Osteoblast (primary cell): ENCODE measurements around the gene TP73. TPM values are rescaled to one million over a fixed set of nuclear protein-coding genes. Genes with fewer than 3 reads are reported as not detected.
A peak's percentile ranks its signal among the peaks of the same experiment; 100 is the strongest.

Source experiments
- DNase-seq: peaks from one replicate; pipeline ENCODE4 v3.0.0; 2011; ENCODE audit warnings: low spot score, mixed read lengths; ENCODE audit not compliant: insufficient read length; ENCODE audit errors: missing footprints
- H2AFZ ChIP-seq: 2 replicates; pipeline ENCODE4 v1.6.0; 2011; ENCODE audit warnings: mild to moderate bottlenecking, low read length
- H3K27ac ChIP-seq: 2 replicates; pipeline ENCODE4 v1.5.1; 2011; ENCODE audit warnings: mild to moderate bottlenecking, low read depth, low read length, moderate library complexity
- H3K27me3 ChIP-seq: 2 replicates; pipeline ENCODE4 v1.6.0; 2012; ENCODE audit warnings: mild to moderate bottlenecking, control low read depth, inconsistent platforms, low read length, moderate library complexity; ENCODE audit not compliant: insufficient read depth
- H3K36me3 ChIP-seq: 2 replicates; pipeline ENCODE4 v1.5.1; 2011; ENCODE audit warnings: mild to moderate bottlenecking, low read length, control low read depth, moderate library complexity; ENCODE audit not compliant: insufficient read depth
- H3K4me1 ChIP-seq: 2 replicates; pipeline ENCODE4 v1.5.1; 2011; ENCODE audit warnings: mild to moderate bottlenecking, low read length, control low read depth, moderate library complexity; ENCODE audit not compliant: insufficient read depth
- H3K4me2 ChIP-seq: 2 replicates; pipeline ENCODE4 v1.6.0; 2011; ENCODE audit warnings: mild to moderate bottlenecking, low read length; ENCODE audit not compliant: insufficient read depth
- H3K4me3 ChIP-seq: fragments of 200-600 bp; sonication (generic); 3 replicates; pipeline ENCODE4 v1.5.1; 2012; ENCODE audit warnings: mild to moderate bottlenecking, low read length, inconsistent platforms; ENCODE audit not compliant: insufficient read depth
- H3K79me2 ChIP-seq: 2 replicates; pipeline ENCODE4 v1.6.0; 2012; ENCODE audit warnings: mild to moderate bottlenecking, low read length, control low read depth, inconsistent platforms; ENCODE audit not compliant: insufficient read depth
- H3K9me3 ChIP-seq: 2 replicates; pipeline ENCODE4 v1.5.1; 2011; ENCODE audit warnings: low read depth, low read length, control low read depth
- H4K20me1 ChIP-seq: 2 replicates; pipeline ENCODE4 v1.6.0; 2012; ENCODE audit warnings: mild to moderate bottlenecking, low read length, control low read depth; ENCODE audit not compliant: insufficient read depth
- total RNA-seq: library from RNA; depleted of rRNA; stranded (reverse); fragments of >200 nt; gene quantifications from 2 replicates; pipeline ENCODE4 v1.2.3, GENCODE V29; 2012
- TF ChIP-seq, protein P1 (sequence below): IDR thresholded peaks from 2 replicates; pipeline ENCODE4 v1.5.1; 2011; ENCODE audit warnings: mild to moderate bottlenecking, low read depth, low read length, moderate library complexity; ENCODE audit errors: extremely low read depth

Gene TP73
- total RNA-seq, 1 donor: not detected

DNA sequence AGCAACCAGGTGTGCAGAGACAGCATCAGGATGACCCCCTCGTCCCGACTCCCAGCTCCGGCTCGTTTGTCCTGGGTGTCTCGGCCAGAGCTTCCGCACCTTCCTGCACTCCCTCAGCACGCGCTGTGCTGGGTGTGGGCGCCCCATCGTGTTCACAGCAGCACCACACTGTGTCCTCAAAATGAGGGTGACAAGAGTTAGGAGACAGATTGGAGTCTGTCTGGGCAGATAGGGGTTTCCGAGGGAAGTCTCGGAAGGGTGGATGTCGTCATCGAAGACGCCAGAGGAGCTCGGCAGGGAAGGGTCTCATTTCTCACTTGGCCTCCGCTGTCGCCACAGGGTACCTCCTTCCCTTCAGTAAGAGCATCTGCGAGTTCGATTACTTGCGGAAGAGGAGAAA lies 104.1 kb downstream of the TP73 start:
- Histone ChIP-seq H2AFZ (no peak overlapping the region), H3K36me3 (no peaks in the 10 kb centered on the region), H3K4me3 (no peak overlapping the region), H3K27ac (no peak overlapping the region), H3K27me3 (peaks cover 3% of the 10 kb centered on the region), H4K20me1 (no peaks in the 10 kb centered on the region), H3K79me2 (no peaks in the 10 kb centered on the region), H3K9me3 (no peaks in the 10 kb centered on the region), H3K4me1 (no peaks in the 10 kb centered on the region), H3K4me2 (no peak overlapping the region)
- TF ChIP-seq, protein P1, sequence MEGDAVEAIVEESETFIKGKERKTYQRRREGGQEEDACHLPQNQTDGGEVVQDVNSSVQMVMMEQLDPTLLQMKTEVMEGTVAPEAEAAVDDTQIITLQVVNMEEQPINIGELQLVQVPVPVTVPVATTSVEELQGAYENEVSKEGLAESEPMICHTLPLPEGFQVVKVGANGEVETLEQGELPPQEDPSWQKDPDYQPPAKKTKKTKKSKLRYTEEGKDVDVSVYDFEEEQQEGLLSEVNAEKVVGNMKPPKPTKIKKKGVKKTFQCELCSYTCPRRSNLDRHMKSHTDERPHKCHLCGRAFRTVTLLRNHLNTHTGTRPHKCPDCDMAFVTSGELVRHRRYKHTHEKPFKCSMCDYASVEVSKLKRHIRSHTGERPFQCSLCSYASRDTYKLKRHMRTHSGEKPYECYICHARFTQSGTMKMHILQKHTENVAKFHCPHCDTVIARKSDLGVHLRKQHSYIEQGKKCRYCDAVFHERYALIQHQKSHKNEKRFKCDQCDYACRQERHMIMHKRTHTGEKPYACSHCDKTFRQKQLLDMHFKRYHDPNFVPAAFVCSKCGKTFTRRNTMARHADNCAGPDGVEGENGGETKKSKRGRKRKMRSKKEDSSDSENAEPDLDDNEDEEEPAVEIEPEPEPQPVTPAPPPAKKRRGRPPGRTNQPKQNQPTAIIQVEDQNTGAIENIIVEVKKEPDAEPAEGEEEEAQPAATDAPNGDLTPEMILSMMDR: no peak
- peak; percentile 43 for DNase-seq

DNA sequence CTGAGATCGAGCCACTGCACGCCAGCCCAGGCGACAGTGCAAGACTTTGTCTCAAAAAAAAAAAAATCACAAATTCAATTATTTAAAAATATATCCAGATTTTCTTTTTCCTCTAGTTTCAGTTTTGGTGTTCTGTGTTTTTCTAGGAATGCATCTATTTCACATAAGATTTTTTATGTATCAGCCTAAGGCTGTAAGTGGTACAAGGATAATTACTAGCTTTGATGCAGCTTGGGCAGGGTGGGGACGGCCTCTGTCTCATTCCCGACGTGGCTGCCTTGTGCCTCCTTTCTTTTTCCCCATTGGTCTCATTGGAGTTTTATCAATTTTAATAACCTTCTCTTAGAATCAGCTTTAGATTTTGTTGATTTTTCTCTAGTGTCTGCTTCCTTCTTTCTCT lies 106.8 kb downstream of the TP73 start:
- no peaks in the 10 kb centered on the region for H3K36me3 ChIP-seq
- H3K79me2 ChIP-seq: no peaks in the 10 kb centered on the region
- DNase-seq: peak; percentile 76
- no peak overlapping the region for H3K27ac ChIP-seq
- H2AFZ ChIP-seq: no peak overlapping the region
- TF ChIP-seq, protein P1: no peak
- no peaks in the 10 kb centered on the region for H3K9me3 ChIP-seq
- H3K4me3 ChIP-seq: no peak overlapping the region
- peaks cover 2% of the 10 kb centered on the region for H3K27me3 ChIP-seq
- no peaks in the 10 kb centered on the region for H4K20me1 ChIP-seq
- no peaks in the 10 kb centered on the region for H3K4me1 ChIP-seq
- H3K4me2 ChIP-seq: no peak overlapping the region

- TF ChIP-seq, protein P1: no peak
- H3K4me1 ChIP-seq: no peaks in the 10 kb centered on the region
- peak; percentile 84 for DNase-seq
- H3K79me2 ChIP-seq: no peaks in the 10 kb centered on the region
- H4K20me1 ChIP-seq: no peaks in the 10 kb centered on the region
- no peak overlapping the region for H3K4me3 ChIP-seq
- H3K9me3 ChIP-seq: no peaks in the 10 kb centered on the region
- no peak overlapping the region for H3K27ac ChIP-seq
- H3K36me3 ChIP-seq: no peaks in the 10 kb centered on the region
- no peak overlapping the region for H3K4me2 ChIP-seq
- H3K27me3 ChIP-seq: peaks cover 2% of the 10 kb centered on the region
- no peak overlapping the region for H2AFZ ChIP-seq
Observed at GRCh38 chr1:3759796-3760195, 107.5 kb downstream of the TP73 start.

GRCh38 chr1:3761296-3762010 lies 109.1 kb downstream of the TP73 start:
- Histone ChIP-seq H3K4me1 (no peaks in the 10 kb centered on the region), H3K79me2 (no peaks in the 10 kb centered on the region), H4K20me1 (no peaks in the 10 kb centered on the region), H3K4me2 (no peak overlapping the region), H3K4me3 (no peak overlapping the region), H3K27me3 (peaks cover 9% of the 10 kb centered on the region), H3K36me3 (no peaks in the 10 kb centered on the region), H2AFZ (no peak overlapping the region), H3K9me3 (no peaks in the 10 kb centered on the region), H3K27ac (no peak overlapping the region)
- DNase-seq: peak; percentile 63
- TF ChIP-seq, protein P1: no peak
